Suprapubic skin (tissue), 4 donors: Measurements from ENCODE around the gene HOXA1.

Source experiments
- EP300 ChIP-seq: sonication (generic); formaldehyde crosslinking; IDR thresholded peaks from one replicate; pipeline ENCODE4 v1.6.1; 2017; ENCODE audit warnings: antibody characterized with exemption
- POLR2AphosphoS5 ChIP-seq, 3 donors: sonication (generic); formaldehyde crosslinking; IDR thresholded peaks; one replicate each; pipeline ENCODE4 v1.6.1; 2017; ENCODE audit warnings: antibody characterized with exemption in 3 of 3
- TF ChIP-seq, protein P1 (sequence below), 2 donors: fragments of 200-600 bp in 1 of 2; fragments of 450-650 bp in 1 of 2; sonication (generic) in 1 of 2; IDR thresholded peaks; one replicate each; pipeline ENCODE4 v1.5.1; 2016 to 2019; ENCODE audit warnings: antibody characterized with exemption in 2 of 2, mild to moderate bottlenecking in 1 of 2, moderate library complexity in 1 of 2

DNA sequence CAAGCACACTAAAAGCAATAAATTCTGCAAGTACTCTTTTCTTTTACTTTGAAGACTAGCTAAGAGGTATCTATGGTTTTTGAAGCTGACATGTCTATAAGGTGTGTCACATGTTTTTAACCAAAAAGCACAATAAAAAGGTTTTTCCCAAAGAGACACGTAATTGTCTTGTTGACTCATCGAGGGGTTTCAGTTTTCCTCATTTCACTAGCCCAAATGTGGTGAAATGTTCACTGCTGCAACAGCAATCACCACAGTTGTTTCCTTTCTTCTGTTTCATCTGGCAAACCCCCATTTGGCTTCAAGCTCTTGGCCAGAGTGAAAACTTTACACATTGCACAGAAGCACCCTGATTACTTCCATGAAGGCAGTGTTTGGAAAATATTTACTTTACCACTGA is 38.6 kb upstream of the HOXA1 start:
- TF ChIP-seq, protein P1, sequence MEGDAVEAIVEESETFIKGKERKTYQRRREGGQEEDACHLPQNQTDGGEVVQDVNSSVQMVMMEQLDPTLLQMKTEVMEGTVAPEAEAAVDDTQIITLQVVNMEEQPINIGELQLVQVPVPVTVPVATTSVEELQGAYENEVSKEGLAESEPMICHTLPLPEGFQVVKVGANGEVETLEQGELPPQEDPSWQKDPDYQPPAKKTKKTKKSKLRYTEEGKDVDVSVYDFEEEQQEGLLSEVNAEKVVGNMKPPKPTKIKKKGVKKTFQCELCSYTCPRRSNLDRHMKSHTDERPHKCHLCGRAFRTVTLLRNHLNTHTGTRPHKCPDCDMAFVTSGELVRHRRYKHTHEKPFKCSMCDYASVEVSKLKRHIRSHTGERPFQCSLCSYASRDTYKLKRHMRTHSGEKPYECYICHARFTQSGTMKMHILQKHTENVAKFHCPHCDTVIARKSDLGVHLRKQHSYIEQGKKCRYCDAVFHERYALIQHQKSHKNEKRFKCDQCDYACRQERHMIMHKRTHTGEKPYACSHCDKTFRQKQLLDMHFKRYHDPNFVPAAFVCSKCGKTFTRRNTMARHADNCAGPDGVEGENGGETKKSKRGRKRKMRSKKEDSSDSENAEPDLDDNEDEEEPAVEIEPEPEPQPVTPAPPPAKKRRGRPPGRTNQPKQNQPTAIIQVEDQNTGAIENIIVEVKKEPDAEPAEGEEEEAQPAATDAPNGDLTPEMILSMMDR (IDR thresholded peaks at IDR 0.05): no peak
- TF ChIP-seq EP300 (no peak), POLR2AphosphoS5 (IDR thresholded peaks at IDR 0.05) (peak in 1 of 3 donors; percentile 73)
